HCT116 (cell line): ENCODE data around the gene TMEM129. TPM values are rescaled to one million over a fixed set of nuclear protein-coding genes. Genes with fewer than 3 reads are reported as not detected.

Experiments used
- ATAC-seq: fragments of 200-7000 bp; cut with Tn5 transposase; 2 replicates; pipeline ENCODE4 v1.9.1; 2020; ENCODE audit warnings: mild to moderate bottlenecking, moderate library complexity
- BruUV-seq: library from RNA; stranded (reverse); fragments of 400-500 nt; replicated peaks from 2 replicates; lab custom pipeline; 2021; lab: Mats Ljungman, UMichigan
- CTCF ChIA-PET: fragments of 300-600 bp; sonication (Branson Sonifier 250); formaldehyde crosslinking; loops from one replicate; lab custom pipeline; 2021; ENCODE audit warnings: antibody characterized with exemption; lab: Charles Lee
- POLR2A ChIA-PET: fragments of 300-600, 350-600 bp; sonication (Branson Sonifier 250); formaldehyde crosslinking; loops from one replicate; lab custom pipeline; 2021; ENCODE audit warnings: antibody characterized with exemption; lab: Charles Lee
- RAD21 ChIA-PET, 2 experiments: fragments of 300-600 bp; sonication (Branson Sonifier 250); formaldehyde crosslinking; loops; one replicate each; lab custom pipeline; 2023; ENCODE audit warnings: low total read pairs in 2 of 2; ENCODE audit not compliant: uncharacterized antibody in 2 of 2, unreplicated experiment in 2 of 2, low non-redundant PET in 1 of 2; lab: Charles Lee
- DNase-seq: peaks from one replicate; pipeline ENCODE4 v3.0.0-alpha.2; 2010; ENCODE audit warnings: low read depth, low spot score
- H2AFZ ChIP-seq: fragments of 200-600 bp; shearing (Covaris generic), sonication (generic); 2 replicates; pipeline ENCODE4 v1.6.1; 2017; ENCODE audit warnings: low read depth, mixed run types, mixed read lengths, antibody characterized with exemption, low read length; ENCODE audit not compliant: poor library complexity, severe bottlenecking
- H3K27ac ChIP-seq: 2 replicates; pipeline ENCODE4 v1.5.1; 2012; ENCODE audit warnings: low read depth, low read length
- H3K27me3 ChIP-seq: fragments of 200-600 bp; sonication (generic); 2 replicates; pipeline ENCODE4 v1.6.1; 2016; ENCODE audit warnings: mixed run types, low read length, mixed read lengths; ENCODE audit not compliant: insufficient read depth
- H3K36me3 ChIP-seq, 2 experiments: fragments of 200-500 bp in 1 of 2; fragments of 200-600 bp in 1 of 2; sonication (Bioruptor generic) in 1 of 2; sonication (generic) in 1 of 2; 2 replicates each; pipeline versions ENCODE4 v1.5.1 to v1.6.1; 2014 to 2016; ENCODE audit warnings: low read length in 2 of 2, inconsistent platforms in 1 of 2, mixed read lengths in 1 of 2, mixed run types in 1 of 2; ENCODE audit not compliant: insufficient read depth in 2 of 2, control insufficient read depth in 1 of 2
- H3K4me1 ChIP-seq, 2 experiments: fragments of 200-600 bp in 1 of 2; sonication (generic) in 1 of 2; 2 replicates each; pipeline versions ENCODE4 v1.5.1 to v1.6.1; 2012 to 2017; ENCODE audit warnings: low read length in 2 of 2, inconsistent platforms in 1 of 2, mild to moderate bottlenecking in 1 of 2, mixed read lengths in 1 of 2, mixed run types in 1 of 2, moderate library complexity in 1 of 2; ENCODE audit not compliant: insufficient read depth in 2 of 2, control insufficient read depth in 1 of 2
- H3K4me2 ChIP-seq: fragments of 200-600 bp; sonication (generic); 2 replicates; pipeline ENCODE4 v1.6.1; 2017; ENCODE audit warnings: mixed run types, low read length, mixed read lengths
- H3K4me3 ChIP-seq, 2 experiments: fragments of 200-600 bp in 1 of 2; sonication (generic) in 1 of 2; replicated peaks in 1 of 2; 2 replicates each; pipeline ENCODE4 v1.5.1; 2011 to 2016; ENCODE audit warnings: low read length in 2 of 2, control low read depth in 1 of 2, low read depth in 1 of 2, mild to moderate bottlenecking in 1 of 2, mixed read lengths in 1 of 2, mixed run types in 1 of 2
- H3K79me2 ChIP-seq: fragments of 200-600 bp; sonication (generic); 2 replicates; pipeline ENCODE4 v1.6.1; 2017; ENCODE audit warnings: mild to moderate bottlenecking, mixed run types, low read length, moderate library complexity, mixed read lengths; ENCODE audit not compliant: insufficient read depth
- H3K9ac ChIP-seq: fragments of 200-600 bp; sonication (generic); 2 replicates; pipeline ENCODE4 v1.6.1; 2016; ENCODE audit warnings: low read length, mixed read lengths
- H3K9me2 ChIP-seq: fragments of 200-600 bp; sonication (generic), shearing (Covaris generic); 2 replicates; pipeline ENCODE4 v1.6.1; 2017; ENCODE audit warnings: mixed run types, mild to moderate bottlenecking, moderate library complexity; ENCODE audit not compliant: insufficient read depth
- H3K9me3 ChIP-seq, 2 experiments: fragments of 200-500 bp in 1 of 2; fragments of 200-600 bp in 1 of 2; sonication (Bioruptor generic) in 1 of 2; sonication (generic) in 1 of 2; 2 replicates each; pipeline ENCODE4 v1.6.1; 2014 to 2017; ENCODE audit warnings: low read length in 2 of 2, mixed read lengths in 2 of 2, inconsistent platforms in 1 of 2, low read depth in 1 of 2, mild to moderate bottlenecking in 1 of 2, mixed run types in 1 of 2, moderate library complexity in 1 of 2; ENCODE audit not compliant: control insufficient read depth in 1 of 2, insufficient read depth in 1 of 2
- H4K20me1 ChIP-seq: fragments of 200-600 bp; sonication (generic), shearing (Covaris generic); 2 replicates; pipeline ENCODE4 v1.6.1; 2017; ENCODE audit warnings: mixed run types, mild to moderate bottlenecking, moderate library complexity; ENCODE audit not compliant: insufficient read depth
- CEBPB ChIP-seq: IDR thresholded peaks from 2 replicates; pipeline ENCODE4 v1.6.1; 2012; ENCODE audit warnings: low read depth
- CTCF ChIP-seq, 3 experiments: fragments of 200-600 bp in 1 of 3; sonication (generic) in 1 of 3; IDR thresholded peaks in 2 of 3; conservative IDR thresholded peaks in 1 of 3; 2 replicates each; pipeline ENCODE4 v1.5.1; 2012 to 2017; ENCODE audit warnings: low read depth in 2 of 3, low read length in 2 of 3, antibody characterized with exemption in 1 of 3, borderline replicate concordance in 1 of 3, control low read depth in 1 of 3, mild to moderate bottlenecking in 1 of 3, mixed read lengths in 1 of 3, mixed run types in 1 of 3, moderate library complexity in 1 of 3; ENCODE audit not compliant: insufficient read depth in 1 of 3
- ELF1 ChIP-seq: IDR thresholded peaks from 2 replicates; pipeline ENCODE4 v1.6.1; 2012; ENCODE audit warnings: low read depth, borderline replicate concordance
- EZH2 ChIP-seq: fragments of 200-600 bp; sonication (generic); IDR thresholded peaks from 2 replicates; pipeline ENCODE4 v1.6.1; 2017; ENCODE audit warnings: antibody characterized with exemption, mixed run types
- EZH2phosphoT487 ChIP-seq: fragments of 200-600 bp; IDR thresholded peaks from 2 replicates; pipeline ENCODE4 v1.6.1; 2018; ENCODE audit warnings: antibody characterized with exemption, borderline replicate concordance
- FOSL1 ChIP-seq: IDR thresholded peaks from 2 replicates; pipeline ENCODE4 v1.6.1; 2012; ENCODE audit warnings: low read depth
- REST ChIP-seq: IDR thresholded peaks from 2 replicates; pipeline ENCODE4 v1.6.1; 2012; ENCODE audit warnings: low read depth
- SIN3A ChIP-seq: IDR thresholded peaks from 2 replicates; pipeline ENCODE4 v1.6.1; 2012; ENCODE audit warnings: low read depth
- SP1 ChIP-seq: IDR thresholded peaks from 2 replicates; pipeline ENCODE4 v1.6.1; 2012; ENCODE audit warnings: low read depth
- SRF ChIP-seq: IDR thresholded peaks from 2 replicates; pipeline ENCODE4 v1.6.1; 2012; ENCODE audit warnings: low read depth
- TCF7L2 ChIP-seq: IDR thresholded peaks from 2 replicates; pipeline ENCODE4 v1.7.0; 2011; ENCODE audit warnings: borderline replicate concordance, inconsistent platforms; ENCODE audit not compliant: insufficient read depth, insufficient read length; ENCODE audit errors: extremely low read depth
- ZFX ChIP-seq: fragments of 450-650 bp; IDR thresholded peaks from 2 replicates; pipeline ENCODE4 v1.6.1; 2017
- intact Hi-C: fragments of 100-400 bp; cut with micrococcal nuclease; formaldehyde crosslinking; loops from 2 replicates; pipeline ENCODE4 v1.10.0; 2022
- total RNA-seq: library from RNA; stranded (reverse); gene quantifications from one replicate; pipeline ENCODE4 v1.2.1, GENCODE V29; 2021; ENCODE audit not compliant: unreplicated experiment
- TF ChIP-seq, protein P1 (sequence below): IDR thresholded peaks from 2 replicates; pipeline ENCODE4 v1.6.1; 2012
- TF ChIP-seq, protein P2 (sequence below): IDR thresholded peaks from 2 replicates; pipeline ENCODE4 v1.6.1; 2012

The TMEM129 gene
- total RNA-seq, 1 experiment from 2014 or later: 29.4 TPM

- CTCF ChIA-PET: interaction anchor here (0.6 to 2.5 kb wide), 5 partner anchors 19 to 162 kb away, joined by 3 to 13 read pairs (median 3); no protein-coding TSS in a partner anchor
- Histone ChIP-seq H3K36me3 (peaks cover 3 to 24% of the 10 kb centered on the region in 2 experiments; a peak in 3 of 4 replicates), H3K9me3 (no peaks in the 10 kb centered on the region), H3K27me3 (no peaks in the 10 kb centered on the region), H3K4me3 (no peak overlapping the region), H3K4me1 (peaks cover 0 to 17% of the 10 kb centered on the region in 2 experiments; a peak in 1 of 4 replicates), H3K27ac (no peak overlapping the region), H3K9me2 (no peaks in the 10 kb centered on the region), H3K4me2 (no peak overlapping the region), H3K79me2 (no peaks in the 10 kb centered on the region), H3K9ac (no peak overlapping the region), H2AFZ (no peak overlapping the region), H4K20me1 (no peaks in the 10 kb centered on the region)
- POLR2A ChIA-PET: no interaction called here
- RAD21 ChIA-PET: interaction anchor here (0.6 to 0.7 kb wide), 3 partner anchors 23 to 200 kb away, joined by 3 to 5 read pairs (median 4); no protein-coding TSS in a partner anchor
- intact Hi-C loops: no loop called here
- TF ChIP-seq FOSL1: no peak
- TF ChIP-seq ELF1: no peak
- TF ChIP-seq TCF7L2: no peak
- TF ChIP-seq EZH2phosphoT487: no peak
- TF ChIP-seq, protein P1, sequence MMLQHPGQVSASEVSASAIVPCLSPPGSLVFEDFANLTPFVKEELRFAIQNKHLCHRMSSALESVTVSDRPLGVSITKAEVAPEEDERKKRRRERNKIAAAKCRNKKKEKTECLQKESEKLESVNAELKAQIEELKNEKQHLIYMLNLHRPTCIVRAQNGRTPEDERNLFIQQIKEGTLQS: no peak
- no peak for TF ChIP-seq REST
- TF ChIP-seq EZH2: no peak
- TF ChIP-seq, protein P2, sequence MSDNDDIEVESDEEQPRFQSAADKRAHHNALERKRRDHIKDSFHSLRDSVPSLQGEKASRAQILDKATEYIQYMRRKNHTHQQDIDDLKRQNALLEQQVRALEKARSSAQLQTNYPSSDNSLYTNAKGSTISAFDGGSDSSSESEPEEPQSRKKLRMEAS: no peak
- no peak for TF ChIP-seq CTCF (IDR thresholded peaks at IDR 0.05 in 2 of 3, conservative IDR thresholded peaks at IDR 0.05 in 1 of 3; ENCODE audit: borderline replicate concordance in 1 of 3, insufficient read depth in 1 of 3, low read depth in 2 of 3, low read length in 2 of 3)
- no peak for TF ChIP-seq SIN3A
- TF ChIP-seq SP1: no peak
- TF ChIP-seq SRF: no peak
- TF ChIP-seq ZFX: no peak
- TF ChIP-seq CEBPB: no peak
- DNase-seq: no peak
- ATAC-seq: no peak
- BruUV-seq: no TSS peak
Measured at GRCh38 chr4:1745165-1745564, 24.0 kb upstream of the TMEM129 start.
